HFFc6 (cell line): Measurements from ENCODE around the gene DUS3L. TPM values are rescaled to one million over a fixed set of nuclear protein-coding genes. Genes with fewer than 3 reads are reported as not detected.

Source experiments
- DNase-seq: peaks from one replicate; pipeline ENCODE4 v3.0.0-alpha.2; 2018
- H3K27ac Mint-ChIP-seq: 2 replicates; pipeline ENCODE4 v1.8.0; 2020; ENCODE audit warnings: mild to moderate bottlenecking, mixed read lengths
- H3K27me3 Mint-ChIP-seq: 2 replicates; pipeline ENCODE4 v1.8.0; 2021; ENCODE audit warnings: mild to moderate bottlenecking, moderate library complexity, mixed read lengths; ENCODE audit not compliant: insufficient read depth
- H3K36me3 Mint-ChIP-seq: 2 replicates; pipeline ENCODE4 v1.8.0; 2021; ENCODE audit warnings: low read depth, mixed read lengths
- H3K4me1 Mint-ChIP-seq: 2 replicates; pipeline ENCODE4 v1.8.0; 2020; ENCODE audit warnings: low read depth, mixed read lengths
- H3K4me3 Mint-ChIP-seq: 2 replicates; pipeline ENCODE4 v1.8.0; 2020; ENCODE audit warnings: mild to moderate bottlenecking, moderate library complexity, mixed read lengths
- H3K9me3 Mint-ChIP-seq: 2 replicates; pipeline ENCODE4 v1.8.0; 2020; ENCODE audit warnings: mild to moderate bottlenecking, mixed read lengths
- CTCF ChIP-seq: fragments of 200-600 bp; sonication (generic); IDR thresholded peaks from 2 replicates; pipeline ENCODE4 v1.5.0; 2021; ENCODE audit warnings: antibody characterized with exemption, mild to moderate bottlenecking
- total RNA-seq, 6 experiments: library from RNA; stranded (reverse); fragmentation: NEBNext Ultra II Directional; extraction: Animal tissue kit (Norgen Biotek cat#: 25700); gene quantifications; 2 replicates in 1 of 6; 3 replicates in 5 of 6; pipeline ENCODE4 v1.2.3, GENCODE V29; 2021

The DUS3L gene
- total RNA-seq, 6 experiments from 2014 or later: 15.6 to 20.5 (median 18.3) TPM

GRCh38 chr19:5817218-5817617, 26.3 kb upstream of the DUS3L start:
- H3K4me3 Mint-ChIP-seq: no peak overlapping the region
- no peaks in the 10 kb centered on the region for H3K4me1 Mint-ChIP-seq
- H3K9me3 Mint-ChIP-seq: no peaks in the 10 kb centered on the region
- H3K27ac Mint-ChIP-seq: no peak overlapping the region
- peaks cover 32% of the 10 kb centered on the region for H3K27me3 Mint-ChIP-seq
- TF ChIP-seq CTCF: no peak
- H3K36me3 Mint-ChIP-seq: no peaks in the 10 kb centered on the region
- DNase-seq: no peak

DNA sequence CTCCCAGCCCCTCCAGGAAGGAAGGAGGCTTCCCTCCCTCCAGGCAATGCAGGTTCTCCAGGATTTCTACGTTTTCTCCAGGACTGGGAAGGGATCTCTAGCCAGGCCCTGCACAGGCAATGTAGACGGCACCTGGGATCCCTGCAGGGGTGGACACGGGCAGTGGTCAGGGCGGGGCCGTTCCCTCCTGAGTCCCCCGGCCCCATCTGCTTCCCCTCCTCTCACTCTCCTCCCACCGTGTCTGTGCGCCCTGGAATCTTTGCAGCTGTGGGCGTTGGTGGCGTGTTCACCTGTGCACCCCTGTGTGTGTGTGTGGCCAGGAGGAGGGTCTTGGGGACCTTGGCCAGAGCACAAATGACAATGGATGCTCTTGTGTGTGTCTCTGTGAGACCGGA, 23.9 kb upstream of the DUS3L start:
- no peaks in the 10 kb centered on the region for H3K36me3 Mint-ChIP-seq
- H3K9me3 Mint-ChIP-seq: no peaks in the 10 kb centered on the region
- H3K27ac Mint-ChIP-seq: no peak overlapping the region
- H3K4me1 Mint-ChIP-seq: no peaks in the 10 kb centered on the region
- peaks cover 23% of the 10 kb centered on the region for H3K27me3 Mint-ChIP-seq
- DNase-seq: no peak
- H3K4me3 Mint-ChIP-seq: no peak overlapping the region
- TF ChIP-seq CTCF: no peak

DNA sequence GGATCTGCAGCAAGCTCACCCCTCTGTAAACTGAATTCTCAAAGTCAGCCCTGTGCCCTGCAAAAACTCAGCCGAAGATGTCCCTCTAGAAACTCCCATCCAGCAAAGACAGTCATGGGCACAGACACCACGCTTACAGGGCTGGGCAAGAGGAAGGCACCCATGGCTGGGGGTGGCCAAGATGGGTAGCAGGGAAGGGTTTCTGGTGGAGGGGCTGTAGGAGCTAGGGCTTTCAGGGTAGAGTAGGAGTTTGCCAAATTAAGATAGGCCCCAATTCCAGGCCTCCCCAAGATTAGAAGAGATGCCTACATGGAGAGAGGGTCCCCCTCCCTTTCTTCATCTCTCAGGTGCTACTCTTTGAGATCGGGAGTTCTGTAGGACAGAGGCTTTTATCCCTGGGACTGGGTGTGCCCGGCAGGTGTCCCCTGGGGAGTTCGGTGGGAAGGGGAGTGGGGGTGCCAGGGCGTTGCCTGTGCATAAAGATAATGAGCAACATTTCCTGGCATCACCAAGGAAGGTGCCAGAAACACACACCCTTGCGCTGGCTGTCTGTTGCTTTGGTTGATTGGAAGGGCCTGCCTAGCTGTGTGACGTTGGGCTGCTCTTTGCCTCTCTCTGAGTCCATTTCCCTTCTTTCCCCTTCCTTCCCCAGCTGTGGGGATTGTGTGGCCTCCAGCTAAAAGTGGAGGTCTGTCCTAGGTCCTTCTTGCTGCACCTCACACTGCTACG, 23.3 kb upstream of the DUS3L start:
- H3K9me3 Mint-ChIP-seq: no peaks in the 10 kb centered on the region
- H3K36me3 Mint-ChIP-seq: no peaks in the 10 kb centered on the region
- H3K27me3 Mint-ChIP-seq: peaks cover 23% of the 10 kb centered on the region
- no peak overlapping the region for H3K27ac Mint-ChIP-seq
- no peaks in the 10 kb centered on the region for H3K4me1 Mint-ChIP-seq
- DNase-seq: no peak
- TF ChIP-seq CTCF: no peak
- H3K4me3 Mint-ChIP-seq: no peak overlapping the region

GRCh38 chr19:5811117-5811516, 20.2 kb upstream of the DUS3L start:
- Mint-ChIP-seq H3K4me1 (no peaks in the 10 kb centered on the region), H3K27ac (no peak overlapping the region), H3K4me3 (no peak overlapping the region), H3K36me3 (no peaks in the 10 kb centered on the region), H3K27me3 (peaks cover 19% of the 10 kb centered on the region), H3K9me3 (no peaks in the 10 kb centered on the region)
- no peak for TF ChIP-seq CTCF
- DNase-seq: no peak

GRCh38 chr19:5809469-5809868, 18.5 kb upstream of the DUS3L start:
- DNase-seq: no peak
- no peaks in the 10 kb centered on the region for H3K36me3 Mint-ChIP-seq
- no peaks in the 10 kb centered on the region for H3K9me3 Mint-ChIP-seq
- TF ChIP-seq CTCF: no peak
- no peak overlapping the region for H3K4me3 Mint-ChIP-seq
- H3K4me1 Mint-ChIP-seq: no peaks in the 10 kb centered on the region
- H3K27ac Mint-ChIP-seq: no peak overlapping the region
- H3K27me3 Mint-ChIP-seq: peaks cover 25% of the 10 kb centered on the region
